ENCODE data around the gene PPM1L.

PPM1L gene

GRCh38 chr3:160831401-160831800 lies 75.4 kb downstream of the PPM1L start:
- no peaks in the 10 kb centered on the region for H3K4me1 ChIP-seq (ENCODE audit: low read length)
- H3K9me3 ChIP-seq (ENCODE audit: insufficient read depth, low read length): no peaks in the 10 kb centered on the region
- H3K27me3 ChIP-seq (ENCODE audit: low read depth, low read length): no peaks in the 10 kb centered on the region
- no peak overlapping the region for H3K9ac ChIP-seq (ENCODE audit: low read length)
- H3K27ac ChIP-seq (ENCODE audit: low read length): no peak overlapping the region
- H3K36me3 ChIP-seq (replicated peaks; ENCODE audit: low read depth, low read length): no peaks in the 10 kb centered on the region
- H4K20me1 ChIP-seq (ENCODE audit: insufficient read depth, low read length): no peaks in the 10 kb centered on the region
- no peak overlapping the region for H3K4me2 ChIP-seq (ENCODE audit: low read length)
- no peaks in the 10 kb centered on the region; the same call in 1 of the 2 replicates for H3K79me2 ChIP-seq (ENCODE audit: low read length)
- no peak overlapping the region for H2AFZ ChIP-seq (ENCODE audit: low read depth, low read length)
- H3K4me3 ChIP-seq (ENCODE audit: low read length): no peak overlapping the region
- TF ChIP-seq EZH2phosphoT487 (IDR thresholded peaks at IDR 0.05; ENCODE audit: low read depth) (no peak), CTCF (IDR thresholded peaks at IDR 0.05; ENCODE audit: low read depth, low read length) (no peak)

- TF ChIP-seq EZH2phosphoT487 (IDR thresholded peaks at IDR 0.05; ENCODE audit: low read depth) (no peak), CTCF (IDR thresholded peaks at IDR 0.05; ENCODE audit: low read depth, low read length) (no peak)
- H3K27me3 ChIP-seq (ENCODE audit: low read depth, low read length): no peaks in the 10 kb centered on the region
Measured at GRCh38 chr3:160837394-160837980, 81.5 kb downstream of the PPM1L start.

GRCh38 chr3:160840590-160840989 lies 84.6 kb downstream of the PPM1L start:
- Histone ChIP-seq H3K9me3 (ENCODE audit: insufficient read depth, low read length) (no peaks in the 10 kb centered on the region), H3K9ac (ENCODE audit: low read length) (no peak overlapping the region), H3K79me2 (ENCODE audit: low read length) (no peaks in the 10 kb centered on the region), H4K20me1 (ENCODE audit: insufficient read depth, low read length) (no peaks in the 10 kb centered on the region), H3K4me3 (ENCODE audit: low read length) (no peak overlapping the region), H3K36me3 (replicated peaks; ENCODE audit: low read depth, low read length) (no peaks in the 10 kb centered on the region), H3K4me2 (ENCODE audit: low read length) (no peak overlapping the region), H3K4me1 (ENCODE audit: low read length) (no peaks in the 10 kb centered on the region), H3K27ac (ENCODE audit: low read length) (no peak overlapping the region), H2AFZ (ENCODE audit: low read depth, low read length) (no peak overlapping the region), H3K27me3 (ENCODE audit: low read depth, low read length) (no peaks in the 10 kb centered on the region)
- no peak for TF ChIP-seq CTCF (IDR thresholded peaks at IDR 0.05; ENCODE audit: low read depth, low read length)

More at GRCh38 chr3:160837394-160837980, 81.5 kb downstream of the PPM1L start:
- no peak overlapping the region for H2AFZ ChIP-seq (ENCODE audit: low read depth, low read length)
- H4K20me1 ChIP-seq (ENCODE audit: insufficient read depth, low read length): no peaks in the 10 kb centered on the region
- no peaks in the 10 kb centered on the region for H3K9me3 ChIP-seq (ENCODE audit: insufficient read depth, low read length)
- no peak overlapping the region for H3K27ac ChIP-seq (ENCODE audit: low read length)
- no peak overlapping the region for H3K9ac ChIP-seq (ENCODE audit: low read length)
- H3K36me3 ChIP-seq (replicated peaks; ENCODE audit: low read depth, low read length): no peaks in the 10 kb centered on the region
- no peaks in the 10 kb centered on the region for H3K4me1 ChIP-seq (ENCODE audit: low read length)
- H3K79me2 ChIP-seq (ENCODE audit: low read length): no peaks in the 10 kb centered on the region; the same call in 1 of the 2 replicates
- no peak overlapping the region for H3K4me3 ChIP-seq (ENCODE audit: low read length)
- H3K4me2 ChIP-seq (ENCODE audit: low read length): no peak overlapping the region

GRCh38 chr3:160841455-160841854 lies 85.4 kb downstream of the PPM1L start:
- H3K4me1 ChIP-seq (ENCODE audit: low read length): no peaks in the 10 kb centered on the region
- no peak overlapping the region for H3K4me2 ChIP-seq (ENCODE audit: low read length)
- no peaks in the 10 kb centered on the region for H3K79me2 ChIP-seq (ENCODE audit: low read length)

More at GRCh38 chr3:160841455-160841854, 85.4 kb downstream of the PPM1L start:
- TF ChIP-seq CTCF (IDR thresholded peaks at IDR 0.05; ENCODE audit: low read depth, low read length) (peak; percentile 29; the same call in 1 of the 2 replicates), EZH2phosphoT487 (IDR thresholded peaks at IDR 0.05; ENCODE audit: low read depth) (no peak)
- Histone ChIP-seq H3K36me3 (replicated peaks; ENCODE audit: low read depth, low read length) (no peaks in the 10 kb centered on the region), H4K20me1 (ENCODE audit: insufficient read depth, low read length) (no peaks in the 10 kb centered on the region), H3K27me3 (ENCODE audit: low read depth, low read length) (no peaks in the 10 kb centered on the region), H3K9me3 (ENCODE audit: insufficient read depth, low read length) (no peaks in the 10 kb centered on the region), H2AFZ (ENCODE audit: low read depth, low read length) (no peak overlapping the region), H3K27ac (ENCODE audit: low read length) (no peak overlapping the region), H3K9ac (ENCODE audit: low read length) (no peak overlapping the region), H3K4me3 (ENCODE audit: low read length) (no peak overlapping the region)
